NCI-H2107 (cell line): ENCODE data around the gene POFUT2.
"Not testable (repeated sequence)": the region's sequence is repeated elsewhere in the genome, so short reads cannot be mapped to it uniquely, and the experiment has no call there.

ENCODE experiments used
- DNase-seq: peaks from one replicate; lab custom pipeline; 2025; lab: John Stamatoyannopoulos, UW

POFUT2 gene

DNA sequence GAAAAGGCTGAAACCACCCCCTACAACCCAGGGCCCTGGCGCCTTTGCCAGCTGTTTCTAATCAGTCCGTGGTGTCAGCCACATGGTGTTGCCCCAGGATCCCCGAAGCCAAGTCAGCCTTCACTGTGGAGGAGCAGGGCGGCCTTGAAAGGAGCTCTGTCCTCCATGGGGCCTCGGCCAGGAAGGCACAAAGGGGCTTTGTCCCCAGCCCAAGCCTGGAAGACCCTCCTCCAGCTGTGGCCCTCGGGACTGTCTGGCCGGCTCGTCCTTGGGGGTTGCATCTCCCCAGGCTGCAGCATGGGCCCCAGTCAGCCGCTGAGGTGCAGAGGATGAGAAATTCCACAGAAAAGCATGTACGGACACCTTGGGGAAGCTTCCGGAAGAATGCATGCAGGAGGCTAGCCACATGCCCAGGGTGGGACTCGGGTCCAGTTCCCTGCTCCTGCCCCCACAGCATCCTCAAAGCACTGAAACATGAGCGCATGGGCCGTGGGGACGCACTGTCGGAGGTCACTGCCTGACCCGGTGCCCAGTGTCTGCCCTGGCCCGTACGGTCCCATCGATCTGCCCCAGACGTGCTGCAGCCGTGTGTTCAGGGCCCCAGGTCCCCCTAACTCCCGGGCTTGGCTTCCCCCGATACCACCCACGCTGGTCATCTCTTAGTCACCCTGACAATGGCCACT lies 38.6 kb upstream of the POFUT2 start:
- DNase-seq, result no peak

DNA sequence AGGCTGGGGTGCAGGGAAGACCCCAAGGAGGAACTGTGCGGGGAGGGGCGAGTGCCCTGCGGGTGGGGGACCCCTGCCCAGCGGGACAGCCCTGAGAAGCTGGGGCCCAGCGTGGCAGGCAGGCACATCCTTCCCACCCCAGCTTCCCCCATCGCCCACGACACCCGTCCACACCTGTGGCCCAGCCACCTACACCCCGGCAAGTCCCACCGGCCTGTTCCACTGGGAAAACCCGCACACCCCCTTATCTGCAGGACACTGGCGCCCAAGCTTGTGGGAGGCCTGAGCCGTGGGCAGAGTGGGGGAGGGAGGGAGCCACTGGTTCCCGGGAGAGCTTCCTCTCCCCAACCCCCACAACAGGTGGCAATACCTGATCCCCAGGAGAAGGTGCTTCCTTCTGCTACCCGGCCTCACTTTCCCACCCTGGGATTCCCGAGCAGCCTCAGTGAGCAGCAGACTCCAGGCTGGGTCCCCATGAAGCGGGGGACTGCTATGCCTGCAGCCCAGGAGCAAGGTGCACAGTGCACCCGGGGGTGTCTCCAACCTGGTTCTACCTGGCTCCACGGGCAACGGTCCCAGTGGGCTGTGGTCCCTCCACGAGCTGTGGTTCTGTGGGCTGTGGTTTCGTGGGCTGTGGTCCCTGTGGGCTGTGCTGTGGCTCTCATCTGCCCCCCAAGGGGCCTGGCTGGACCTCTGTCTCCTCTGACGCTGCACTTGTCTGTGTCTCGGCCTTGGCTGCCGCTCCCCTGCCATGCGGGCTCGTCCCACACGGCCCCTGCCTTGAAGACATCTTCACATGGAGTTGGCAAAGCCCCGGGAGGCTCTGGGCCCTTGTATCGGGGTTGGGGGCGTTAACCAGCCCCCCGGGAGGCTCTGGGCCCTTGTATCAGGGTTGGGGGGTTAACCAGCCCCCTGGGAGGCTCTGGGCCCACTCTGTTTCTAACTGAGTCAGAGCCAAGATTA lies 37.8 kb upstream of the POFUT2 start:
- DNase-seq, result no peak

DNA sequence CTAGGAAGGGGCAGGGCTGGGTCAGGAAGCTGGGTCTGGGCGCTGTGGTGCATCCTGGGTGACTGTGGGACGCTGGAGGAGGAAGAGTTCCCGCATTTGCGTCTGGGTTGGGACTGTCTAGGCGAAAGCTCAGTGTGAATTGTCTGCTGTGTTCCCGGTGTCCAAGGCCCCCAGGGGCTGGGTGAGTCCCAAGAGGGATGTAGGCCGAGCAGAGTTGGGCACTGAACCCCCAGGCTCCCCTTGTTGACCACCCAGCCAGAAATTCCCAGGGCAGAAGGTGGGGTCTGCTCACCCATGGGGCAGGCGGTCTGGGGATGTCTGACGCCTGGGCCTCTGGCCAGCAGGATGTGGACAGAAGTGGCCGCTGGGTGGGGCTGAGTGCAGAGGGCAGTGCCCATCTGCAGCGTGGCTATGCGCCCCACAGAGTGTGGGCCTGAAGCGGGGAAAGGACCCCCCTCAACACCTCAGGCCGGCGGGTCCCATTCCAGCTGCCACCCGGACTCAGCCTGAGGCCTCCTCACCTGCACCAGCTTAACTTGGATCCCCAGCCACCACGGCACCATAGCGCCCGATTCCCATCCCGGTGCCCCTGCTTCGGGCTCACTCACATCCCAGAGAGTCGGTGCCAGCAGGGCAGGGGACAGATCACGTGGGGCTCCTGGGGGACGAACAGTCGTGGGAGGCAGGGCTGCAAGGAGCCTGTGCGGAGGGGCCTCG lies 37.0 kb upstream of the POFUT2 start:
- DNase-seq, result no peak

DNA sequence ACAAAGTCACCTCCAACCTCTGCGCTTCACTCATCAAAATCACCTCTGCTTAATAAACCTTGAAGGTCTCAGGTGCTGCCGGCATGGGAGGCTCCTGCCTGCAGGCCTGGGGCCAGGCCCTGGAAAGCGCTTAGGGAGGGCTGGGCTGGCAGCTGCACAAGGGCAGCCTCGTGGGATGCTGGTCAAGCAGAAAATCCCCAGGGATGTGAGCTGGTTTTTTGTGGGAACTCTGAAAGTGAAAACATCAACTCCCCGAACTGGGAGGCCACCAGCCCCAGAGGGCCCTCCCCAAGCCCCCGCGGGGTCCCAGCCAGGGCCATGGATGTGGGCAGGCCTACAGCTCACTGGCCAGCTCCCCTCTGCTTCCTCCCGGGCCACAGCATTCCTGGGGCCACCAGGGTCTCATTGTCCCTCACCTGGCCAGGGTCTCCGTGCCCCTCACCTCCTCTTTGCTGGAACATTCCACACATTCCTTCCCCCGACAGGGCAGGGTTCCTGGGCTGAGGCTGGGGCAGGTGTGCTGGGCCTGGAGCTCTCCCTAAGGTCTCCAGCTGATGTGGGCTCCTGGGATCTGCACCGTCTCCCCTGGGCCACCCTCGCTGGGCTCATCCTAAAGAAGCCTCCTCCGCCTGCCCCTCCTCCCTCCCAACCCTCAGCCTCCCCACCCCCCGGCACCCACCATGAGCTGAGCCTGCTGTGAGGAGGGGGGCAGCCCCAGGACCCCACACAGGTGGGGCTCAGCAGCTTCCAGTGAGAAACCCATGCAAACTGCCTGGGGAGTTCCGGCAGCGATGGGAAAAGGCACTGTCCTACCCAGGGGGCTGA lies 36.0 kb upstream of the POFUT2 start:
- no peak for DNase-seq

DNA sequence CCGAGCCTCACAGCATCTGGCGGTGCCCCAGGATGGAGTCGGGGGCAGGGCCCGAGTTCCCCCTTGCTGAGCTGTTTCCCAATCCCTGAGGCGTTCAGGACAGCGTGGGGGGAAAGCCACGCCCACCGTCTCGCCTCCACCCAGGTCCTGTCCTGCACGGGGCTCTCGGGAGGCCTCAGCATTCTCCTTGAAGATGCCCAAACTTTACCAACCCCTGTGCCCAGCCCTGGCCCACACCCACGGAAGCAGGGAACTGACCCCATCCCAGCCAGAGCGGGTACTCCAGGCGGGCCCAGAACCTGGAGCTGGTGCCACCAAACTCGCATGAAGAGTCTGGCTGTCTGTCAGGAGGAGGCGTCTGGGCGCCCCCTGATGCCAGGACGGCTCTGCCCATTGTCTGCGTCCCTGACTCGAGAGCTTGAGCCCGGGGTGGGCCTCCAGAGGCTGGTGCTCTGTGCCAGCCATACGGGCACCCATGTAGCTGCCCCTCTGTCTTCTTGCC lies 35.3 kb upstream of the POFUT2 start:
- no peak for DNase-seq

DNA sequence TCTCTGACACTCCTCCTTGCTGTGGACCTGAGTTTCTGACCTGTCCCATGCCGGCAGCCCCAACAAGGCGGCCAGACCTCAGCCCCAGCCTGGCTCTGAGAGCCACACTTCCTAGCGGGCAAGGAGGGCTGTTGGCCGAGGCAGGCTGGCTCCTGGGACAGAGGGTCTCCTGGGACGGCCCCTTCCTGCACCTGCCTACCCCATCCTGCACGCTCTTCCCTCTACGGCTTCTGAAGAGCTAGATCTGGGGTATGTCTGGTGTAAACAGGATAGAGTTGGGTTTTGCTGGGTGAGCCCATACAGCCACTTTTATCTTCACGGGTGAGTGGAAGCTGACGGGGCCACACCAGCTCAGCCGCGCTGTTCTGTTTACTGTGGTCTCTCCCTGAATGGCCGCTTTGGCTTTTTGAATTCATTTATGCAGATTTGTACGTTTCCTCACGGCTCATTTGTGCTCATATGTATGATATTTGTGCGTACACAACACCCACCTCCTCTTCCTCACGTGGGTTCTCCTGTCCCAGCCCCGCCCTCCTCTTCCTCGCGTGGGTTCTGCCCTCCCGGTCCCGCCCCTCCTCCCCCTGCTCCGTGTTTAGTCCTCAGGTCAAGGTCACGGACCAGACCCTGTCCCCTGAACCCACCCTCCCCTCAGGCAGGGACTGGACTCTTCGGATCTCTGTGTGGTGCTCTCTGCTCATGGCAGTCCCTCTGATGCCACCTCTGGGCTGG lies 34.7 kb upstream of the POFUT2 start:
- DNase-seq, result no peak

DNA sequence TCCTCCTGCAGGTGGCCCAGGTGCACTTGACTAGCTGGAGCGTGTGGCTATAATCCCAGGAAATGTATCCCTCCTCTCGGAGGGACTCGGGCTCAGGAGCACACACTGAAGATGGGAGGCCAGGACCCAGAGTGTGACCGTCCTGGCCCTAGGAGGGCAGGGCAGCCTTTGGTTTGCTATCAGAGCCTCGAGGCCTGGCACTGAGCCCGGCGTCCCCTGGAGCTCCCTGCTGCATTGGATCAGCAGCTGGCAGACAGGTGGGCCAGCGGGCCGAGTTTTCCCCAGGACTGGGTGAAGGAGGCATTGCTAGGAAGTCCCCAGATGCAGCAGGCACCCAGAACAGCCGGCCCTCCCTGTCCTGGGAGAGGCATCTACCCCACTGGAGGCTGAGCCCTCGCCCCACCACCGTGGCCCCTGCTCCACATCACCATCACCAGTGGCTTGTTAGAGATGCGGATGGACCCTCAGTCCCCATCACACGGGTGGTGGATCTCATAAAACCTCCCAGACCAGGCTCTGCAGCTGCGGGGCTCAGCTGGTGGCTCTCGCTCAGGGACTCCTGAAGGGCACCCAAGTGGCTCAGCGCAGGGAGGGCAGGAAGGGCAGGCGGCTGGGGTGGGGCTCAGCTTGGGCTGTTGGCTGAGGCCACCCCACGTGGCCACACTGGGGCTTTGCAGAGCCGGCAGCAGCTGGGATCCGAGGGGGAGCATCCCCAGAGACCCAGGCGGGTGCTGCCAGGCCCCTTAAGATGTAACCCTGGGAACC lies 32.7 kb upstream of the POFUT2 start:
- DNase-seq, result no peak

DNA sequence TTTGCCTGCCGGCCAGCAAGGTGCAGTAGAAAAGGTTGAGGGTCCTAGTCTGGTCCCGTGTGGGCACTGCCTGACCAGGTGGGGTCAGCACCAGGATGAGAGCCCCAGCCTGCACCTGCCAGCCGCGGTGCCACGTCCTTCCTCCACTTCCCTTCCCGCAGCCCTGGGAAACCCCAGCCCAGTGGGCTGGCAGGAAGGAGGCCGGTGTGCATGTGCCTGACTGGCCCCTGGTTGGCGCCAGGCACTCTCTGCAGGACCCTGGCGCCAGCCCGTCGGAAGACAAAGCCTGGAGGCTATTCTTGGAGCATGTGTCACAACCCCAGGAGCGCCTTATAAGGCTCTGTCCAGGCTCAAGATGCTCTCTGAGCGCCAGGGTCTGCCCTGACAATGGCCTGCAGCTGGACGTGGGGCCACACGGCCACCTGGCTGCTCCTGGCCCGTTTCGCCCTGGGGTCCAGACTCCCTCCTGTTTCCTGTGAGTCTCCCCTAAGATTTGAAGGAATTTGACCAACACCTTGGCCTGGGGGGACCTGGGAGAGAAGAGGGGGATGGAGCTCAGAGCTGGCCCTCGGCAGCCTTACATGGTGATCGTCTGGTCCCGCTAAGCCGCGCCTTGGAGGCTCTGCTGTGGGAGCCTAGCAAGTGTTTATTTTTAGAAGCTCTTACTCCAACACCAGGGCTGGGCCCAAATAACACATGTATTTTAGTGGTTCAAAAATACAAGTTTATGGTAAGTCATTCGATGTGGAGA lies 31.9 kb upstream of the POFUT2 start:
- DNase-seq, result no peak

DNA sequence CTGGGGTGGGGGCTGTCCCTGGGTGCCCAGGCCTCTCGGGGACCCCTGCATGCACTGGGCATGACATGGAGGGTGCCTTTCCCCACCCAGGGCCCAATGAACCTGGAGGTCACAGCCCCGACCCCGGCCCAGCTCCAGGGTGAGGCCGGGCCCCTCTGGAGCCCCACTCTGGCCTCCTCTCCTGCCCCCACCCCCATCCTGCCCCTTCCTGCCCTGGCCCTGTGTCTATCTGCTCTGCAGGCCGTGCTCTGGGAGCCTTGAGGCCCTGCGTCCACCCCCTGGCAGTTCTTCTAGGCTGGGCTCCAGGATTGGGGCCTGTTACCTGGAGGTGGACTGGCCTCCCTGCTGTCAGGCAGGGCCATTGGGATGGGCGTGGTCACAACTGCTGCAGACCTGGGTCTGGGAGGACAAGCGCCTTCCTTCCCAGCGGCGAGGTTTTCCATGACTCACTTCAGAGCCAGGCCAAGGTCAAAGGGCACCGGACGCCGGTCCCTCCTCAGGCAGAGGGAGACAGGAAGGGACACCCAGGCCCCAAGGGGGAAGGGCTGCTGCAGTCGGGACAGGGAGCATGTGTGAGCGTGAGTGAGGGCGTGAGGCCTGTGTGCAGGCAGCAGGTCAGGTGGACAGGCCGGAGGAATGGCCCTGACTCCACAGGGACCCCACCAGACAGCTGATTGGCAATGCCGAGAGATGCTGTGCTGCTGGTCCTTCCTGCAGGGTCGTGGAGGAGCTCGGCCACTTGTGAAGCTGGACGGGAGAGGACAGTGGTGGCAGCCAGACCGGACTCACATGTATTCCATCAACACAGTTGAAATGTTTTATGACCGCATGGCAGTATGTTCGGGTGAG lies 31.1 kb upstream of the POFUT2 start:
- no peak for DNase-seq

DNA sequence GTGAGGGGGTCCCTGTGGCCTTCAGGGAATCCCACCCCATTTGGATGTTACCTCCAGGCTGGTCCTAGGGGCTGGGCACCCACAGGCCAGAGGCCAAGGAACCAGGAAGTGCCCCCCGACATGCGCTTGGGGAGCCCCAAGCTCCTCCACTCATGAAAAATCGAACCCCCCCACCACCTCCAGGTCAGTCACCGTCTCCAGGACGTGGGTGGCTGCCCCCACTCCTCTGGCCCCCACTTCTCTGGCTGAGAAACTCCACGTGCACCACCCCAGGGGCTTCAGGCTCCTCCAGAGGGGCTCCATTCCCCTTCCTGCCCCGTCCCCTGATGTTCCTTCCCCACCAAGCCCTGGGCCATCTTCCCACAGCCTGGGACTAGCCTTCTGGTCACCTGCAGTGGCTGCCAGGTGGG lies 30.5 kb upstream of the POFUT2 start:
- DNase-seq, result no peak

DNA sequence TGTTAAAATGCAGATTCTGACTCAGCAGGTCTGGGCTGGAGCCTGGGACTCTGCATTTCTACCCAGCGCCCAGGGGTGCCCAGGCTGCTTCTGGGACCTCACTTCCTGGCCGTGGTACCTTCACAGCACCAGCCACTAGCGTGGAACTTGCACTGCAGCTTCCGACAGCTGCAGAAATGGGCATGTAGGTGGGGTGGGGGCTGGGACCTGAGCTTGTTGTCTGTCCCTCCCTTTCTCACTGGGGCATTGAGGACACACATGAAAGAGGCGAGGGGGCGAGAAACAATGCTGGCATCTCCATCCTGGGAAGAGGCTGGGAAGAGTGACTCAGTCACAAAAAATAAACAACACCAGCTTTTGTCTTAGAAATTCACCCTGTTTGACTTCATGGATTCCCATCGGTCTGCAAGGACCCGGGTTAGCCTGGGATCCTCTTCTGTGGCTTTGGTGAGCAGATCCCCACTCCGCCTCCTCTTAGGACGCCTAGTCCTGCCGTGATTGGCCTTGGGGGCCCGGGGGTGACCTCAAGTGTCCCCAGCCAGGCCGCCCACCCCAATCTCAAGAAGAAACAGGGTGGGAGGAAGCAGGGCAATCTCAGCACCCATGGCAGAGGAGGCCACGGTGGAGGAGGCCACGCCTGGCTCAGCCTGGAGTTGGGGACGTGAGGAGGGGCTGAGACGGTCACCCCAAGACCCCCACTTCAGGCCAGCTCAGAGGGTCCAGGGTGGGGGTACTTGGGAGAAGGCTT lies 29.9 kb upstream of the POFUT2 start:
- no peak for DNase-seq

DNA sequence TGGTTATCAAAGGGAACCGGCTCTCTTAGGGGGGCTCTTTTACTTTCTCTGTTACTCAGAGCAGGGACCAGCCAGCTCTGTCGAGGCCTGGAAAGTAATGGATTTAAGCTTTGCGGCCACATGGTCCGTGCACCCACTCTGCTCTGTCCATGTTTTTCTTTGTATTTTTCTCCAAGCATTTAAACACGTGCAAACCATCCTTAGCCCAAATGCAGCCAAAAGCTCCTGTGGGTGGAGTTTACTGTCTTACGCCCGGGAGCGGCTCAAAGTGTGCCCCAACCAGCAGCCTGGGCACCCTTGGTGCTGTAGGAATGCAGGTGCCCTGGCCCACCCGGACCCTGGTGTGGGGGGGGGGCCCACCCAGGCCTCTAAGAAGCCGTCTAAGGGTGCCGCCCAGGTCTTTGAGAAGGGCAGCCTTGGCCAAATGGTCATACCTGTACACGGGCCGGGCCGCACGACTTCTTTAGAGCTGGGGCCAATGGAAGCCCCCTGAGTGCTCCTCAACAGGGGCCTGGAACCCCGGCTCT lies 29.2 kb upstream of the POFUT2 start:
- DNase-seq, result no peak

DNA sequence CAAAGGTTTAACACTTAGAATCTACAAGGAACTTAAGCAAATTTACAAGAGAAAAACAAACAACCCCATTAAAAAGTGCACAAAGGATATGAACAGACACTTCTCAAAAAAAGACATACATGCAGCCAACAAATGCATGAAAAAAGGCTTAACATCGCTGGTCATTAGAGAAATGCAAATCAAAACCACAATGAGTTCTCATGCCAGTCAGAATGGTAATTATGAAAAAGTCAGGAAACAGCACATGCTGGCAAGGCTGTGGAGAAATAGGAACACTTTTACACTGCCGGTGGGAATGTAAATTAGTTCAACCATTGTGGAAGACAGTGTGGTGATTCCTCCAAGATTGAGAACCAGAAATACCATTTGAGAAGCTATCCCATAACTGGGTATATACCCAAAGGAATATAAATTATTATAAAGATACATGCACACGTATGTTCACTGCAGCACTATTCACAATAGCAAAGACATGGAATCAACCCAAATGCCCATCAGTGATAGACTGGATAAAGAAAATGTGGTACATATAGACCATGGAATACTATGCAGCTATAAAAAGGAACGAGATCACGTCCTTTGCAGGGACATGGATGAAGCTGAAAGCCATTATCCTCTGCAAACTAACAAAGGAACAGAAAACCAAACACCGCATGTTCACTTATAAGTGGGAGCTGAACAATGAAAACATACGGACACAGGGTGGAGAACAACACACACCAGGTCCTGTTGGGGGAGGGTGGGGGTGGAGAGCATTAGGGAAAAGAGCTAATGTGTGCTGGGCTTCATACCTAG lies 28.2 kb upstream of the POFUT2 start:
- not testable (repeated sequence) for DNase-seq

DNA sequence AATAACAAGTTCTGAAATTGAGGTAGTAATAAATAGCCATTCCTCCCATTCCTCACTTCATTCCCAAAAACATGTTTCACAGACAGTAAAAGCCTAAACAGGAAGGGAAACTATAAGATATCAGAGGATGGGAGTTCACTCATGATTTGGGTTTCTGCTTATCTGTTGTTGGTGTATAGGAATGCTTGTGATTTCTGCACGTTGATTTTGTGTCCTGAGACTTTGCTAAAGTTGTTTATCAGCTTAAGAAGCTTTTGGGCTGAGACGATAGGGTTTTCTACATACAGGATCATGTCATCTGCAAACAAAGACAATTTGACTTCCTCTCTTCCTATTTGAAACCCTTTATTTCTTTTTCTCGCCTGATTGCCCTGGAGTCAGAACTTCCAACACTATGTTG lies 26.0 kb upstream of the POFUT2 start:
- DNase-seq, result no peak

DNA sequence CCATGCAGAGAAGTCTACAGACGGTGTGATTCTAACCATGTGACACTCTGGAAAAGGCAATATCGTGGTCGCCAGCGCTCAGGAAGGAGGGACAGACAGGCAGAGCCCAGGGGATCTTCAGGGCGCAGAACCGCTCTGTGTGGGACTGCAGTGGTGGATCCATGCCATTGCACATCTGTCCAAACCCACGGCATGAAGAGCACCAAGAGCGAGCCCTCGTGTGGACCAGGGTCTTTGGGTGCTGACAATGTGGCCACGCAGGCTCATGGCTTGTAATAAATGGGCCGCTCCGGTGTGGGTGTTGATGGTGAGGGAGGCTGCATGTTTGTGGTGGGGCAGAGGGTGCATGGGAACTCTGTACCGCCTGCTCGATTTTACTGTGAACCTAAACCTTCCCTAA lies 25.3 kb upstream of the POFUT2 start:
- DNase-seq, result no peak

DNA sequence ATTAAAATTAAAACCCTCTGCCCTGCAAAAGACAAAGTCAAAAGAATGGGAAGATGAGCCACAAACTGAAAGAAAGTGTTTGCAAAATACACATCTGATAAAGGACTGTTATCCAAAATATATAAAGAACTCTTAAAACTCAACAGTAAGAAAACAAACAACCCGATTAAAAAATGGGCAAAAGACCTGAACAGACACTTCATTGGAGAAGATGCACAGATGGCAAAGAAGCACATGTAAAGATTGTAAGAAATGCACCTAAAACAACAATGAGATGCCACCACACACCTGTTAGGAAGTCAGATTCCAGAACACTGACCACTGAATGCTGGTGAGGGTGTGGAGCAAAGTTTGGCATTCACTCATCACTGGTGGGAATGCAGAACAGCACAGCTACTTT lies 24.6 kb upstream of the POFUT2 start:
- DNase-seq, result no peak

DNA sequence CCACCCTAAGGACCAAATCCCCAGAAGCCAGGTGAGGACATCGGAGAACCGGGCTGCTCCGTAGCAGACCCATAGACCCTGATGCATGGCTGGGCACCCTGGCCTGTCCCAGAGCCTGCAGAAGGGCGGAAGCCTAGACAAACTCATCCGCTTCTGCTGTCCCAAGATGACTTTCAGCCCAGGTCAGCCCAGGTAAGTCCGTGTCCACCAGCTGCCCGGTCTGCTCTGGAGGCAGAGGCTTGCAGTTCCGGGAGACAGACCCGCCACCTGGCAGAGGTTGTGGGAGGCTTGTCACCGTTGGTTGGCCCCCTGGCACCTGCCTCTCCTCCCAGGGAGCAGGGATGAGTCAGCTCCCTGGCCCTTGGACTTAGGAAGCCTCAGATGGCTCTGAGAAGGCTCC lies 22.8 kb upstream of the POFUT2 start:
- DNase-seq, result no peak
